OCI-LY1 (cell line): Measurements from ENCODE around the gene FBXL17.

ENCODE experiments used
- CTCF ChIP-seq: fragments of 200-600 bp; sonication (generic), shearing (Covaris generic); IDR thresholded peaks from 2 replicates; pipeline ENCODE4 v1.5.1; 2017; ENCODE audit warnings: mild to moderate bottlenecking, antibody characterized with exemption, low read length, moderate library complexity, mixed read lengths
- EZH2 ChIP-seq: fragments of 200-600 bp; sonication (generic), shearing (Covaris generic); IDR thresholded peaks from 2 replicates; pipeline ENCODE4 v1.8.0; 2017; ENCODE audit warnings: borderline replicate concordance, mixed run types, mild to moderate bottlenecking, antibody characterized with exemption, low read length, moderate library complexity, mixed read lengths

GRCh38 chr5:107985144-107985543, 396.8 kb downstream of the FBXL17 start:
- TF ChIP-seq CTCF (no peak), EZH2 (no peak)
